Middle frontal gyrus (tissue), 1 donor: ENCODE measurements around the gene LTN1.
"Not testable (repeated sequence)": the region's sequence is repeated elsewhere in the genome, so short reads cannot be mapped to it uniquely, and the experiment has no call there.

Experiments used
- DNase-seq: peaks from one replicate; pipeline ENCODE4 v3.0.0-alpha.2; 2015; ENCODE audit warnings: low spot score; ENCODE audit errors: extremely low spot score

LTN1 gene

GRCh38 chr21:28936036-28936435, 56.6 kb downstream of the LTN1 start:
- DNase-seq = no peak

- no peak for DNase-seq
Observed at GRCh38 chr21:28932717-28933116, 60.0 kb downstream of the LTN1 start.

GRCh38 chr21:28931708-28932372, 60.8 kb downstream of the LTN1 start:
- DNase-seq = not testable (repeated sequence)

GRCh38 chr21:28928578-28929420, 63.9 kb downstream of the LTN1 start:
- DNase-seq = no peak

- DNase-seq = no peak
Observed at GRCh38 chr21:28927130-28927529, 65.5 kb downstream of the LTN1 start.

GRCh38 chr21:28923439-28923975, 69.2 kb downstream of the LTN1 start:
- no peak for DNase-seq

DNA sequence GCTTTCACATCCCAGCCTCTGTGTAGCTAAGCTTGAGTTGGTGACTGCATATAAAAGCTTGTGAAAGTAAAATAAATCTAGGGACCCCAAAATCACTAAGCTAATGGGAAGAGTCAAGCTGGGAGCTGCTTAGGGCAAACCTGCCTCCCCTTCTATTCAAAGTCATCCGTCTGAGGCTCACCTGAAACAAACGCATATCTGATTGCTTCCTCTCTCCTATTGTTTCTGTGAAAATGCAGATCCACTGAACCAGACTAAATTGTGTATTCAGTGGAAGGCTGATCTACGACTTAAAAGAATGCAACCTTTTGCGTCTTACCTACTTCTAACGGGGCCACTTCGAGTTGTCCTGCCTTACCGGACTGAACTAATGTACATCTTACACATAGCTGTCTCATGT, 70.3 kb downstream of the LTN1 start:
- DNase-seq = no peak

GRCh38 chr21:28916150-28916893, 76.4 kb downstream of the LTN1 start:
- no peak for DNase-seq

DNA sequence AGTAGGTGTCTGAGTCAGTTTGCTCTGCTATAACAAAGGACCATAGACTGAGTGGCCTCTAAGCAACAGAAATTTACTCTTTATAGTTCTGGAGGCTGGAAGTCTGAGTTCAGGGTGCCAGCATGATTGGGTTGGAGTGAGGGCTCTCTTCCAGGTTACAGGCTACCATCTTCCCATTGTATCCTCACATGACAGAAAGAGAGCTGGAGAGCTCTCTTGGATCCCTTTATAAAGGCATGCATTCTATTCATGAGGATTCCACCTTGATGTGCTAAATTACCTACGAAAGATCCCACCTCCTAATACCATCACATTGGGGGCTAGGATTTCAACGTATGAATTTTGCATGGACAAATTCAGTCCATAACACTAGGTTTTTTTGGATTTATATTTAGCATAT, 79.6 kb downstream of the LTN1 start:
- DNase-seq = no peak

GRCh38 chr21:28910280-28910887, 82.3 kb downstream of the LTN1 start:
- DNase-seq = no peak

DNA sequence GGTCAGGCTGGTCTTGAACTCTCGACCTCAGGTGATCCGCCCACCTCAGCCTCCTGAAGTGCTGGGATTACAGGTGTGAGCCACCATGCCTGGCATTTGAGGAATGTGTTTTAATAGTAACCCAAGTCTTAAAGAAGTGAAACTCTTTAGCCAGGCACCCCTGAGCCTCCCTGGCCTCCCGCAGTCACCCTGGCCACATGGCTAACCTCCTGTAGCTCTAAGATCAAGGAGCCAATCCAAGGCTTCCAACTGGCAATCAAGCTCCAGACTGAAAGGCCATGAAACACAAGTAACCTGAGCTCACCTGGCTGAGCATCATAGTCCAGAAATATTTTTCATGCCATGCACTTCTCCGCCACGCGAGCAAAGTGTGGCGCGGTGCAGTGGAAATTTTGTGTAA, 84.3 kb downstream of the LTN1 start:
- DNase-seq = no peak

- no peak for DNase-seq
Observed at GRCh38 chr21:28906841-28907240, 85.8 kb downstream of the LTN1 start.

DNA sequence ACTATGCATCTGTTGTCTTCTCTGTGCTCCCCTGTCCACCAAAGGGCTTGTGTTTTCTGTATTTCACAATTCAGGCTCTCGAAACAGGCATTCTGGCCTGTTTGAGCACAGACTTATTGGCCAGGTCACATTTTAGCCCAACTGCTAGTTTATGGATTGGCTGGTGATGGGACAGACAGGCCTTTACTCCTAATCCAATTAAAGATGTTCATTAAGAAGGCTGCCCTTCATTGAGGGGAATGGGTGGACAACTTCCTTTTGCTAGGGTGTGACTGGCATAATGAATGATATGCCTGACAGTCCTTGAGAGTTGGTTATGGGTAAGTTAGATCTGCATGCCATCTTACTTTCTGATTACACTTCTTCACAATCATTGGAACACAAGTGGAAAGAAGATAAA, 86.4 kb downstream of the LTN1 start:
- DNase-seq = no peak

- DNase-seq = no peak
Observed at GRCh38 chr21:28904961-28905435, 87.7 kb downstream of the LTN1 start.

- no peak for DNase-seq
Observed at GRCh38 chr21:28903448-28903847, 89.2 kb downstream of the LTN1 start.

DNA sequence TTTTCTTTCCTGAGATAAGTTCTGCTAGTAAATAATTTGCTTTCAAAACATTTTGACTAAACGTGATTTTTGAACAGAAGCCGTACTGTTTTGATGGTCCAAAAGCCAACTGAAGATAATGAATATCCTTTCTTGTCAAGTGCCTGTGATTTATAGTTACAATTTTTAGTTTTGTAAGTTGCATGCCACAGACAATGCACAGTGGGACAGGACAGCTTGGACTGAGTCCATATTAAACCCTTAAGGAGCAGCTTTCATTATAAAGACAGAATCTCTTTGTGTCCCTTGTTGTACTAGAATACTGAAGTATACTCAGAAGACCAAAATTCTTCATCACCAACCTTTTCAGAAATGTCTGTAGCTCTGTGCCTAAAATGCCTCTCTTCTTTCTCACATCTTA, 92.2 kb downstream of the LTN1 start:
- DNase-seq = no peak

- DNase-seq = no peak
Observed at GRCh38 chr21:28899744-28900143, 92.9 kb downstream of the LTN1 start.

DNA sequence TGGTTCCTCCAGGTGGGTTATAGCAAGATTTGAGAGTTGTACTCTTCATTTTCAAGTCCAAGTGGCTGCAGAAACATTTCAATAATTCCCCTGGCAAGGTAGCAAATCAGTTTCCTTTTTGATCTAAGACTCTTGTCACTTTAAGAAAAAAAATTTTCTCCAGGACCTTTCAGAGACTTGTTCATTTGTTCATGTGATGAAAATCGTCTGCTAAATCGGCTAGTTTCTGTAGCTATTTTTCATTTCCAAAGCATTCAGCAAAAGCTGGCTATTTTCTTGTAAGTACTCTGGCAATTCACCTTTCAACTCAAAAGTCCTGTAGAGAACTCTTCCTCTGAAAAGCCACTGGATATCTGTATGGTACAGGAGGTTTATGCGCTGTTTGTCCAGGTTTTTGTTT, 93.5 kb downstream of the LTN1 start:
- DNase-seq = no peak

DNA sequence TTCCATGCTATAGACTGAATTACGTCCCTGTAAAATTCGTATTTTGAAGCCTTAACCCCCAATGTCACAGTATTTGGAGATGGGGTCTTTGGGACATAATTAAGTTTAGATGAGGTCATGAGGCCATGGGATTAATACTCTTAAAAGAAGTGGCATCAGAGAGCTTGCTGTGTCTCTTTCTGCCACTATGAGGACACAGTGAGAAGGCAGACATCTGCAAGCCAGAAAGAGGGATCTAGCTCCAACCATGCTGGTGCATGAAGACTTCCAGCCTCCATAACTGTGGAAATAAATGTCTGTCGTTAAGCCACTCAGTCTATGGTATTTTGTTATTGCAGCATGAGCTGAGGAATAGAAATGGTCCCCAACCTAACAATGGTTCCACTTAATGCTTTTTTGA, 99.0 kb downstream of the LTN1 start:
- DNase-seq = no peak

DNA sequence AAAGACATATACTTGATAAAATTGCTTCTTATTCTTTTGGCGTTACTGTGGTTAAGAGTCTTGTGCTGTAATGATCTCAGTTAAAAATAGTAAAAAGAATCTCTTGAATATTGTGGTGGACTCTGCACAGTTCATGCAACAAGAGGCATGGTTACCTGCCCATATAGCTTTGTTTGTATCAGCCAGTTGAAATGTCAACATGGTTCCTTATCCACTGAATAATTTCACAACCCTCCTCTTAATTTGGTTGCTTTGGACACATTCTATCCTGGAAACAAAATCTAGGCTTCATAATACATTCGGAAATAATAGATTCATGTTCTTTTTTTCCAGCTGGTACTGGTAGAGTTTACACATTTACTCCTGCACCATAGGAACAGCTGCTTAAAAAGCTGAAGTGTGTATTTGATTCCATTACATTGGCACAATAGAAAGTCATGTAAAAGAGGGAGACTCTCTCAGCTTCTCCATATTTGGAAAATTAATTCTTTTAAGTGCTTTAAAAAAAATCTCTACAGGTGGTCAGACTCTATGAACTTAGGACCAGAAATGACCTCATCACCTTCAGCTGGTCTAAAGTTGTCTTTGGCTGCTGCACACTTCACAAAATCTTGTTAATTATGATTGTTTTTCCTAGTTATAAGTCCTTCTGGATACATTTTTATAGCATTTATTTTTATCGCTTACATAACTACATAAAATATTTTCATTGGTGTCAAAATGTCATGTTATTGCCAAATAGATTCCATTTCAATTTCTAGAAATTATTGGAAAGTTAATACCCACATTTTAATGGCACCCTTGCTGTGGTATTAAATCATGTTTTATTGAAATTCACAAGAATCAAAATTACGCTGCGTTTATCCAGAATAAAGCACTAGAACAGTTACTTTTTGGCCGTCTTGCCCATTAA, 100.2 kb downstream of the LTN1 start:
- no peak for DNase-seq
